Inferior parietal cortex (tissue), 1 donor: ENCODE data around the gene FBXW10B.
"Not testable (repeated sequence)": the region's sequence is repeated elsewhere in the genome, so short reads cannot be mapped to it uniquely, and the experiment has no call there.

ENCODE experiments used
- DNase-seq: peaks from one replicate; pipeline ENCODE4 v3.0.0-alpha.2; 2016; ENCODE audit errors: extremely low spot score

Gene FBXW10B, protein sequence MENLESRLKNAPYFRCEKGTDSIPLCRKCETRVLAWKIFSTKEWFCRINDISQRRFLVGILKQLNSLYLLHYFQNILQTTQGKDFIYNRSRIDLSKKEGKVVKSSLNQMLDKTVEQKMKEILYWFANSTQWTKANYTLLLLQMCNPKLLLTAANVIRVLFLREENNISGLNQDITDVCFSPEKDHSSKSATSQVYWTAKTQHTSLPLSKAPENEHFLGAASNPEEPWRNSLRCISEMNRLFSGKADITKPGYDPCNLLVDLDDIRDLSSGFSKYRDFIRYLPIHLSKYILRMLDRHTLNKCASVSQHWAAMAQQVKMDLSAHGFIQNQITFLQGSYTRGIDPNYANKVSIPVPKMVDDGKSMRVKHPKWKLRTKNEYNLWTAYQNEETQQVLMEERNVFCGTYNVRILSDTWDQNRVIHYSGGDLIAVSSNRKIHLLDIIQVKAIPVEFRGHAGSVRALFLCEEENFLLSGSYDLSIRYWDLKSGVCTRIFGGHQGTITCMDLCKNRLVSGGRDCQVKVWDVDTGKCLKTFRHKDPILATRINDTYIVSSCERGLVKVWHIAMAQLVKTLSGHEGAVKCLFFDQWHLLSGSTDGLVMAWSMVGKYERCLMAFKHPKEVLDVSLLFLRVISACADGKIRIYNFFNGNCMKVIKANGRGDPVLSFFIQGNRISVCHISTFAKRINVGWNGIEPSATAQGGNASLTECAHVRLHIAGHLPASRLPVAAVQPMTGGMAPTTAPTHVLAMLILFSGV

DNA sequence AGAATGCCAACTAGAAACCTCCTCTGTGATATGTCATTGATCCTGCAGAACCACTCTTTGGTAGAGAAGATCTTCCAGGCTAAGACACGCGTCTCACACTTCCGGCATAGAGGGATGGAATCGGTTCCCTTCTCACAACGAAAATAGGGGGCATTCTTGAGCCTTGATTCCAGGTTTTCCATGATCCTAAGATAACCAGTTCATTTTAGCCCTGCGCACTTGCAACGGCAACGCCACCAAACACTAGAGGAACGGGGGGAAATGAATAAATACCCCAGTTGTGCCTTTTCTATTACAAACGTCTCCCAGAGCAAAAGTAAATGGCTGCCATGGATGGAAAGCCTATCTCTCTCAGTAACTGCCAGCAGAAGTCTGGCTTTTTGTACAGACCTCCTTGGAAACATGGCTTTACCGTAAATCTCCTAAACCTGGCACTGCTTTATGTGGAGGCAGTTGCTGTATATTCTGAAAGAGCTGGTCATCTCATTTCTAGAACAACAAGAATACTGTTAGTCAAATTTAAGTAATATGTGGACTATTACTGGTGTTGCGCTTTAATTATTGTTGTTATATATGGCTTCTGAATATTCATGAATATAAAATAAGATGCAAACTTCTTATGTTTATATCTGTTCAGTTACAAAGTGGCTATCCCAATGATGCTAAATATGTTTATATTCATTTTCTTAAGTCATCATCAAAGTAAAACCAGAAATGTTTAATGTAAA lies at the start of gene FBXW10B:
TSS of gene FBXW10B (minus strand) at position 374 of the 728 bp plus-strand sequence. CDS start at position 182, 192 bp downstream.
- DNase-seq = peak; percentile 22

DNA sequence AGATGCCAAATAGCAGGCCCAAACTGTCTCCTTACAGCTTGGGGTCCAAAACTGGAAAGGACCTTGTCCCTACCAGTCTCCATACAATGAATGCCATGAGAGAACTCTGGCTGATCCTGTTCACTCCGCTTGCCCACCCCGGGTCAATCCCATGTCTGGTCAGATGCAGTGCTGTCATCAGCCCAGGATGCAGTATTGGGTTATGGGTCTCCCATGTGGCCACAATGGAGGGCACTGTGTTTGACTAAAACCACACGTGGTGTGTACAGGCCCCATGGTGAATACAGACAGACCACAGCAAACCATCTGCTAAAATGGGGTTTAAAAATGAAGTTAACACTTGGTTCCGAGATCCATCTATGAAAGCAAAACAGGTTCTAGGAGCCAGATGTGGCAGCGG lies 44.2 kb upstream of the FBXW10B start:
- no peak for DNase-seq

DNA sequence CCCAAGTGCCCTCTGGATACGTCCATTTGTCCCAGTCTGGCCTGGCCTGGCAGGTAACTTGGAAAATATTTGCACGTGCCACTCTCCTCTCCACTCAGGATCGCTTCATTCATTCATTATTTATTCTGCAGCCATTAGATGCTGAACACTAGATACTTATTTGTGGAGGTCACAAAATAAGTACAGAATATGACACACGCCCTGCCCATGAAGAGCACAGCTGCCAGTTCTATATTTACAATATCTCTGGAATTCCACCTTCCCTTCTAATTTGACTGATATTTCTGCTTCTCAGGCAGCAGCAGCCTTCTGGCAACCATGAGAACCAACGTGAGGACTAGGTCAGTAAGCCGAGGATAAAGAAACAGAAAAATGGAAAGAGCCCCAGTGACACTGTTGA lies 43.7 kb upstream of the FBXW10B start:
- no peak for DNase-seq

DNA sequence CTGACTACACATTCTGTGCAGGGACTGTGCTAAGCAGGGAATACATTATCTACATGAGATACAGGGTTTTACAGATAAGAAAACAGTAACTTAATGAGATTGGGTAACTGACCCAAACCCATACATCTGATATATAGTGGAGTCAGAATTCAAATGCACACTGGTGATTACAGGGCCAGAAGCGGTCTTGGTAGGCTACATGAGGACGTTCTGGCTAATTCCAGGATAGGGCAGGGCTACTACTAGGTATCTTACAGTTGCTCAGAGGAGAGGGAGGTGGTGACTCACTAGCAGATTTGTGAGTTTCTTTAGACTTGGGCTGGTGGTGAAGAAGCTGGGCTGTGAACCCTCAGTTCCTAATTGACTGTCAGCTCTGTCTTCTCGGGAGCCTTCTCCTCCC lies 43.2 kb upstream of the FBXW10B start:
- no peak for DNase-seq

DNA sequence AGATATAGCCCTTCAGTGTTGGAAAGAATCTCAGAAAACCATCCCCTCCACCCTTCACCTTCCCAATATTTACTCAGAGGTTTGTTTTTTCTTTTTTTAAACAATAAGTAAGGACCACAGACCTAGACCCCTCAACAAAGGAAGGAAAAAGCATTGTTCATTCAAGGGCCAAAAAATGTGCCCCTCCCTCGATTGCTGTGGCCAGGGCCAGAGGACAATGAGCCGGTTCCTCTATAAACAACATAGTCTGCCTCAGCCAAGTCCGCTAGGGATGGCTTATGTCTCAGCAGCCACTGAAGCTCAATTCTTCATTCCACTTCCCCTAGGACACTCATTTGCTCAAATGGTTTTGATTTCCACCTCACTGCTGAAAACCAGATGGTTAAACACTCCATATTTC lies 40.6 kb upstream of the FBXW10B start:
- no peak for DNase-seq

DNA sequence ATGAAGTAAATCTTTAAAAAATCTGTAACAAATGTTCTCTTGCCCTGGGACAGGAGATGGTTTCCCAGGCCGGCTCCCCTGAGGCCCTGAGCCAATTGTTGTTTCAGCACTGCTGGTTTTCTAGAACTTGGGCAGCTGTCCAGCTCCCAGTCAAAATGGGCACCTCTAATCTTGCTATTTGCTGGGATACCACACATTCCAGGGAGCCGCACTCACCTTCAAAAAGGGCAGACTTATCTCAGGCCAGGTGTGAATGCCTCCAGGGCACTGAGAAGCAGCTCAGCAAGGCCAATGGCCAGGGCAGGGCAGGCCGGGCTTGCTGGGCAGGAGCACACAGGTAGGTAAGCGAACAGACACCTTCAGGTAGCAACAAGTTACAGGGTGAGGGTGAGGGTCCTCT lies 40.2 kb upstream of the FBXW10B start:
- no peak for DNase-seq

DNA sequence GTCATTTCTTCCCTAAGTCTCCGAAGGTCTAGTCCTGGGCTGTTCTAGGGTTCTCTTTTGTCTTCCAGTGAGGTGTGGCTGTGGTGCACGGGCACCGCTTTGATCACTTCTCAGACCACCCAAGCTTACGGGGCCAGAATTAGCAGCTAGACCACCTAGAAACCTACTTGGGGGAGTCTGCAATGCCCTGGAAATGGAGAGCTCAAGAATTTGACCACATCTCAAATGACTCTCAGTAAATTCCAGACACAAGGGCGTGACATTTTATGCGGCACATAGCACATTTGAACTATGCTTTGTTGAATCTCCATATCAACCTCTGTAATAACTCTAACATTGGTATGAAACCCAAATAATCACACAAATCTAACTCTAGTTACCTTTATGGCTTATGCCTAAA lies 39.7 kb upstream of the FBXW10B start:
- no peak for DNase-seq

DNA sequence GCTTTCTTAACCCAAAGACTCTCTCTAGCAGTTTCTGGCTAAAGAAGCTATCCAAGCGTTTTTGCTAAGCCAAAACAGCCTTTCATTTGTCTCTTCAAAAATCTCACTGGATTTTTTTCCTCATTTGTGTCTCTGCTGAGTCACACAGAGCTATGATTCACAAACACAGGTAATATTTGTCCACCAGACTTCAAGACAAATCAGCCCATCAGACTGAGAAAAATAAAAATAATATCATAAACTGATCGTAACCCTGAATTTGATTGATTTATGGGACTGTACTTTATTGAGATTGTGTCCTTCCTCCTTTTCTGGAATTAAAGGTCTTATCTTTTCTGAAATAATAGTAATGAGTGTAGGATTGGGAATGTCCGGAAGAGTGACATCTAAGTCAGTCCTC lies 38.8 kb upstream of the FBXW10B start:
- DNase-seq = no peak

DNA sequence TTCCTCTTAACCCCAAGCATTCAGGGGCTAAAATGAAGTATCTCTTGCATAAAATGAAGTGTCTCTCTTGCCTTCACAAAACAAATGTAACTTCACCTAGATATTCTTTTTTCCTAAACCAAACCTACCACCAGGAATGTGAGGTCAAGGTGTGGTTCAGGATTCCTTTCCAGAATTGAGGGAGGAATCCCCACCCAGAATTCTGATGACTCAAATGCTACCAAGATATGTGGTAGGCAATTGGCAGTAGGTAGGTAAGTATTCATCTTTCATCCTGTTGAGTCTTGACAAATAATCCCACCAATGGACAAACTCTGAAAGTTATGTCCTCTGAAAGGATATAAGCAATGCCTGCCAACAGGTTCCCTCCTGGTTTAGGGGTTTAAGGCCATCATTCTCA lies 38.4 kb upstream of the FBXW10B start:
- no peak for DNase-seq

DNA sequence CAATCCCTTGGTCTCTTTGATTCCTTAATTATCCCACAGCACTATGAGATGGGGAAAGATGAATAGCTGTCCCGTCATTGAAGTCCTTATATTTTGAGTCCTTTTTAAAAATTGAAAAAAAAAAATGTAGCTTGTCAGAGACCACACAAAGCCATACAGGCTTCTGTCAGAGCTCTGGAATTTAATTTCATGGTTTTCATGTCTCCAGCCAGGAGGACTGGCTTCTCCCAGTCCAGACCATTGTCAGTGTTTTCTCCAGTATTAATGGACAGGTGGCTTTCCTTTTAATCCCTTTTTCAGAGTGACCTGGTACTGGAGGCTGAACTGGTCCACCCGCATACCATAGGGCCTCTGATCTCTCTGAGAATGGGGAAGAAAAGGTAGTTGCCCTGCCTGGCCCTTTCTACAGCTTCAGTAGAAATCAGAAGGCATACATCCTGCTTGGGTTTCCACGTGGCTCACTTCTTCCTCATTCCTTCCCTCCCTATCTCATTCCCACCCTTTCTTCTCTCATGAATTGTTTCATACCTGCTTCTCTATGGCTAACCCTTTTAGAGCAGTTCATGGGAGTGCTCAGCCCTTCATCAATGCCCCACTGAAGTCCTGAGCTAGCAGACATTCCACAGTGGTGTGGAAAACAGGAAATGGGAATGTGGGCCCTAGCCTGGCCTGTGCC lies 35.5 kb upstream of the FBXW10B start:
- no peak for DNase-seq

DNA sequence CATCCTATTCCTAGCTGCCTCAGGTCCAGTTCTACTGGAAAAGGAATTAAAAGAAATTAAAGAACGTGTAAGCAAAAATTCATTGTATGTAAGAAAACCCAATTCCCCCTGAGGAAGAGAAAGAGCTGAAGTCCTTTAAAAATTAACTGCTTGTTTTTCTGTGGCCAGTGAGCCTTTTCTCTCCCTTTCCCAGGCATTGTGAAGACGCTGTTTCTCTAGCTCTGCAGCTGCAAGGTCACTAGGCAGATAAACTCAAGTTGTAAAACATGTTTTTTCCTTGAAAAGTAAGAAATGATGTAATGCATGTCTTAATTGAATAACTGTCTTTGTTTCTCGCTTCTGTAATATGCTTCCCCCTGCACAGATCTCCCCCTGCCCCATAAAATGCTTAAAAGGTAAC lies 34.9 kb upstream of the FBXW10B start:
- not testable (repeated sequence) for DNase-seq

DNA sequence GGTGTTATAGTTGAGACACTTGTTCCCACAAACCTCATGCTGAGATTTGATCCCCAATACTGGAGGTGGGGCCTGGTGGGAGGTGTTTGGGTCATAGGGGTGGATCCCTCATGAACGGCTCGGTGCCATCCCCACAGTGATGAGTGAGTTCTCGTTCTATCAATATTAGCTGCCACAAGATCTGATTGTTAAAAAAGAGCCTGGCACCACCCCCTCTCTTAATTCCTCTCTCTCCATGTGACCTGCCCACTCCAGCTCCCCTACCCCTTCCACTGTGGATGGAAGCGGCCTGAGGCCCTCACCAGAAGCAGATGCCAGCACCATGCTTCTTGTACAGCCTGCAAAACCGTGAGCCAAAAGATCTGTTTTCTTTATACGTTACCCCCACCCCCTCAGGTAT lies 33.5 kb upstream of the FBXW10B start:
- DNase-seq = no peak

DNA sequence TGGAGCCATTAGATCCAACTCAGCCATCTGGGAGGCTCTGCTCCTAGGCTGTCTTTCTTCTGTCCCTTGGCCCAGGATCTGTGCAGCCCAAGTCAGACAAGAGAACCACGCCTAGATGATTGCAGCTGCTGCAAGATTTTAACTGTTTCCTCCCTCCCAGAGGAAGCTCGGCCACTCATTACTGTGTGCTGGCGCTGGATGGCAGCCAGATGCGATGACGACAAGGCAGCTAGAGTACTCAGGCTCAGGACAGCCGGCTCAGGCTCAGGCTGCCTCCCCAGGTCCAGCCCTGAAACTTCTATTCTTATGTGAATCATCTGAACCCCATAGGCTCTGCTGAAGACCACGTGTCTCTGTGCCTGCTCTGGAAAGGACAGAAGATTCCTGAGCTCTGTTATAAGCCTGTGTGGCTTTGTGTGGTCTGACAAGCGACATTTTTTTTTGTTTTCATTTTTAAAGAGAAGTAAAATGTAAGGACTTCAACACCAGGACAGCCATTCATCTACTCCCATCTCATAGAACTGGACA lies 32.1 kb upstream of the FBXW10B start:
- peak; percentile 77 for DNase-seq

DNA sequence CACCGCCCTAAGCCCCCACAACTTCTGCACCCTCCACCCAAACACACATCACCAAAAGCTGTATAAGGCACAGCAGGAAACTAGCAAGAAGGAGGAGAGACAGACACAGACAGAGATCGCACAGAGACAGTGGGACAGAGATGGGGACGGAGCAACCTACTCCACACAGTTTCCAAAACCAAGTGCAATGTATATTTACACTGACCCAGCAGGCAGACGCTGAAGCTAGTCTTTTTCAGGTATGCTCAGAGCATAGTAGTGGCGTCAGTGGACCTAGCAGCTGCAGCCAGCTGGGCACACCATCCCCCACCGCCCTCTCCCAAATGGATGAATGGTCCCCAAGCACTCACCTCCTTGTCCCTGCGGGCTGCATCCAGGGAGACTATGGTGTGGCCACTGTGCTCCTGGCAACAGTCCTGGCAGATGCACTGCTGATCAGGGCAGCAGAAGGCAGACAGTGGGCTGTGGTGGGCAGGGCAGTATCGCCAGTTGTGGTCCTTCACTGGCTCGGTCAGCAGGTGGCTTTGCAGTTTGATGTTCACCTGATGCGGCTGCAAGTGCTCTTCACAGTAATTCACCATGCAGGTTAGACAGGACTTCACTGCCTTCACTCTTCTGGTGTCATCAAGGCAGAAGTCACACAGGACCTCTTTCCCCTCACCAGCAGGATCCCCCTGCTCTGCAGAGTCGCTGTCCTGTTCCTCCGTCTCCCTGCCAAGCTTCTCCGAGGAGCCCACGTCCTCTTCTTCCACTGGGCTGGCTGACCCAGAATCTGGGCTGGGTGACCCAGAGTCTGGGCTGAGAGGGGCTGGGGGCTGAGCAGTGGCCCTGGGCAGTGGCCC lies 31.5 kb upstream of the FBXW10B start:
- DNase-seq = no peak

DNA sequence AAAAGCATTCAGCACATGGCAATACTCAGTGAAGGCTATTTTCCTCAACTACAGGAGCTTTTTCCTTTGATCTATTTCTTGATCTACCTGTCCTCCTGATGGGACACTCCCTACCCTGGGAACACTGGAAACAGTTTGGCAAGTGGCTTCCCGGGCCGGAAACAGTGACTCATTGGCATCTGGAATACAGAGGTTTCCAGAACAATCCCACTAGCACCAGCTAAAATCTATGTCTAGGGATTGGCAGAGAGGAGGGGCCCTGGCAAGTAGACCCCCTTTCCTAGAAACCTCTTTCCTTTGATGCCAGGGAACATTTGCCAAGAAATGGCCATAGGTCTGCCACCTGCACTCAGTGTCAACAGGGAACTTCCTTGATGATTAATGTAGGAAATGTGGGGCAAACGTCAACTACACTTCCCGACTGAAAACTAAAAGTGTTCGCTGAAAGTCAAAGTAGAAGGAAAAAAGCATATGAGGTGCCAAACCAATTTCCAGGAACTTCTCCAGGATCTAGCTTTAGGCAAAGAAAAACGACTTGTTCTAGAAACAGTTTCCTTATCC lies 30.4 kb upstream of the FBXW10B start:
- DNase-seq = no peak

DNA sequence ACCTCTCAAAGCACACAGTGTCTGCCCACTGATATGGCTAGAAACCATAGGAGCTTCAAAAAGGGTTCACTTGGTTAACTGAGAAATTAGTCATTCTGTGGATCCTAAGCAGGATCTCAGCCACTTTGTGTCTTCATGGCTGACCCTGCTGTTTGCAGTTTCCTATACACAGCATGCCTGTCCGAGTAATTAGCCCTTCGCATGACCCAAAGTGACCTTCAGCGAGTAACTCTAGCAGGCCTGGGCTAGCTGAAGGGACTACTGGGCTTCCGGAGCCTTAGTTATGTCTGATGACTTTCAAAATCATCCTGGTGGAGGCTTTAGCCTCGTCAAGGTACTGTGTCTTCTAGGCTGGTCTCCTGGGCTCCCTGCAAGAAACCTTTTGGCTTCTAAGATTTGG lies 28.9 kb upstream of the FBXW10B start:
- DNase-seq = no peak

DNA sequence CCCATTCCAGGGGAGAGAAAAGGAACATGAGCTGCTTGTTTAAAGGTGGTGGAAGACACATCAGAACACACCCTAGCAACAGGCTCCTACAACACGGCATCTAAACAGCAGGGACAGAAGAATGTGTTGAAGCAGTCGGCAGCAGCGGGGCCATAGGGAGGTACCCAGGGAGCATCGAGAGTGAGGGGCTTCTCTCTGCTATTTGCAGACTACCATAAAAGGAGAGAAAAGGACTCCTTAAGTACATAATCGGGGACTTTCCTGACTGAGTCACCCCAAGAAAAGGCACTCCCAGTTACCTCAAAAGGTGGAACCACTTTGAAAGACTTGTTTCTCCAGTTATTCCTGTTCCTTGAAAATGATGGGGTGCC lies 26.4 kb upstream of the FBXW10B start:
- not testable (repeated sequence) for DNase-seq

DNA sequence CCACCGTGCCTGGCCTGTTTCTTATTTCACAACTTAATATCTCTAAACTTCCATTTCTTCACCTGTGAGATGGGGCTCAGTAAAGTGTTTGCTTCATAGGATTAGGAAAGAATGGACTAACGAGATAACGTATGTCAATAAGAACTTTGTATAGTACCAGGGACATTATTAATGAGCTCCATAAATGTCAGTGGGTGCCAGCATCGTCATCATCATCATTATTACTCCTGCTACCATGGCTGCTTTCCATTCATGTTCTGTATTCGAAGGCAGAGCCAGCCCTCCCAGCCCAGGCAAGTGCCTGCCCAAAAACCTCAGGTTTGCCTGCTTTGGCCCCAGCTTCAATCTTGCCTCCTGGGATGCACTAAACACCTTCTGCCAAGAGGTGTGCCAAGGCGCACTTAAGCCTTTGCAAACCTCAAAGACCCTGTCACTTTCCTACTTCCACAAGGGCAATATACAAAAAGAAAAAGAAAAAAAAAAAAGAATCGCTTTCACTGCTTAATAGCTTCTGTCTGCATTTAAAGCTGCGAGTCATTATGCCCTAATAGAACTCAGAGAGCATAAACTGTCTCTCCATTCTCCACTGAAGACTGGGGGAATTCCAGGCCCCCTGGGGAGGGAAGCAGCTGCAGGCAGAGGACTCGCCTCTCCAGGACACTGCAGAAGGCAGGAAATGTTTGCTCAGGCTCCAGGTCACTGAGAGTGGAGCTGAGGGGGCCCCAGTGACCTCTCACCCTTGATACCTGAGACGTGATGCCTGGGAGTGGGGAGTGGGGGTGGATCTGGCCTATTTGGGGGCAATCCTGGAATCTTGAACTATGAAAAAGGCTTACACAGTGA lies 25.8 kb upstream of the FBXW10B start:
- DNase-seq = not testable (repeated sequence)

DNA sequence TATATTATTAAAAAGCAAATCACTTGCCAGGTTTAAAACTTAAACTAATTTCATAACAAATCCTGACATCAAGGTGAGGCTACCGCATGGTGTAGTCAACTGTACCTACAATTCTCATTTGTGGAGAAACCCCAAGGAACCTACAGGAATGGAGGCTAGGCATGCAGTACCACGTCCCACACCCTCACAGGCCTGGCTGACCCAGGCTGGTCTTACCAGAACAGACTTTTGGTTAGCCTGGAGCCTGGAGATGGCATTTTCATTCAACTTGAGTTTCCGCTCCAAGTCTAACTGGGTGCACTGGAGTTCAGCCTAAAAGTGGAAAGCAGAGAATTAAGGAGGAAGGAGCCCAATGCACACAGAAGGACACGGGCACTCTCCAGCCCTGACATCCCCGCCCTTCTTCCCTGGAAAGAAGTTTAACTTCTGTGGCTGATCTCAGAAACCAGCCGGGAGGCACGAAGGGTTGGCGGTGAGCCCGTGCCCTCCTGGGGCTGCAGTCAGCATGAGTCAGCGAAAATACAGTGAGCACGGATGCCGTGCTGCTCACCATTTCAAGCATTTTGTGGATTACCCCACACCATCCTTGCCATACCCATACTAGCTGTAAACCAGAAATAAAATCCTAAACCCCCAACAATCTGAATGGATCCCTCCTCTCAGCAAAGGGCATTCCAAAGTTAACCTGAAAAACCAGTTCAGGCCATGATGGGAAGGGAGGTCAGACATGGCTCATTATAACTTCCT lies 23.2 kb upstream of the FBXW10B start:
- DNase-seq = not testable (repeated sequence)
